ENCODE data around the gene DNASE1. TPM values are rescaled to one million over a fixed set of nuclear protein-coding genes. Genes with fewer than 3 reads are reported as not detected.
"Not testable (repeated sequence)": the region's sequence is repeated elsewhere in the genome, so short reads cannot be mapped to it uniquely, and the experiment has no call there.

DNASE1 gene
- polyA plus RNA-seq, 1 experiment, result 8.0 TPM

DNA sequence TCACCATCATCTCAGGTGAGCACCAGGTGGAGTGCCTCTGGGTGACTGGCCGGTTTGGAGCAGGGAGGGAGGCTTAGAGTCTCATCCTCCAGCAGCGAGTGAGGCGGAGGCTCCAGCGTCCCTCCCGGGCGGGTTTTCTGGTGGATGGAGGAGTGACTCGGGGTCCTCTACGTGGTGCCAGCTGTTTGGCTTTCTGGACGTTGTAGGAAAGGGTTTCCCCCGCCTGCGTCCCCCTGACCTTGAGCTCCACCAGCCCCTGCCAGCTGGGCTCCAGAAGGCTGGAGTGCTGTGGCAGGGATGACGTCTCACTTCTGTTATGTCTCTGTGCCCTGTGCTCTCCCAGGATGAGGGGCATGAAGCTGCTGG is 522 bp downstream of the DNASE1 start:
- ChIA-PET POLR2A (no interaction called here), CTCF (no interaction called here)
- Histone ChIP-seq H3K9me3 (ENCODE audit: control insufficient read depth, insufficient read depth, low read length) (no peaks in the 10 kb centered on the region), H3K27ac (ENCODE audit: low read depth, low read length) (no peak overlapping the region), H3K27me3 (ENCODE audit: control insufficient read depth, insufficient read depth, low read length) (no peaks in the 10 kb centered on the region), H3K4me3 (ENCODE audit: low read depth, low read length) (no peak overlapping the region)
- DNase-seq (ENCODE audit: low read depth, low spot score), result no peak
- TF ChIP-seq, protein P1, sequence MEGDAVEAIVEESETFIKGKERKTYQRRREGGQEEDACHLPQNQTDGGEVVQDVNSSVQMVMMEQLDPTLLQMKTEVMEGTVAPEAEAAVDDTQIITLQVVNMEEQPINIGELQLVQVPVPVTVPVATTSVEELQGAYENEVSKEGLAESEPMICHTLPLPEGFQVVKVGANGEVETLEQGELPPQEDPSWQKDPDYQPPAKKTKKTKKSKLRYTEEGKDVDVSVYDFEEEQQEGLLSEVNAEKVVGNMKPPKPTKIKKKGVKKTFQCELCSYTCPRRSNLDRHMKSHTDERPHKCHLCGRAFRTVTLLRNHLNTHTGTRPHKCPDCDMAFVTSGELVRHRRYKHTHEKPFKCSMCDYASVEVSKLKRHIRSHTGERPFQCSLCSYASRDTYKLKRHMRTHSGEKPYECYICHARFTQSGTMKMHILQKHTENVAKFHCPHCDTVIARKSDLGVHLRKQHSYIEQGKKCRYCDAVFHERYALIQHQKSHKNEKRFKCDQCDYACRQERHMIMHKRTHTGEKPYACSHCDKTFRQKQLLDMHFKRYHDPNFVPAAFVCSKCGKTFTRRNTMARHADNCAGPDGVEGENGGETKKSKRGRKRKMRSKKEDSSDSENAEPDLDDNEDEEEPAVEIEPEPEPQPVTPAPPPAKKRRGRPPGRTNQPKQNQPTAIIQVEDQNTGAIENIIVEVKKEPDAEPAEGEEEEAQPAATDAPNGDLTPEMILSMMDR (IDR thresholded peaks at IDR 0.05; ENCODE audit: low read depth, low read length), result no peak

DNA sequence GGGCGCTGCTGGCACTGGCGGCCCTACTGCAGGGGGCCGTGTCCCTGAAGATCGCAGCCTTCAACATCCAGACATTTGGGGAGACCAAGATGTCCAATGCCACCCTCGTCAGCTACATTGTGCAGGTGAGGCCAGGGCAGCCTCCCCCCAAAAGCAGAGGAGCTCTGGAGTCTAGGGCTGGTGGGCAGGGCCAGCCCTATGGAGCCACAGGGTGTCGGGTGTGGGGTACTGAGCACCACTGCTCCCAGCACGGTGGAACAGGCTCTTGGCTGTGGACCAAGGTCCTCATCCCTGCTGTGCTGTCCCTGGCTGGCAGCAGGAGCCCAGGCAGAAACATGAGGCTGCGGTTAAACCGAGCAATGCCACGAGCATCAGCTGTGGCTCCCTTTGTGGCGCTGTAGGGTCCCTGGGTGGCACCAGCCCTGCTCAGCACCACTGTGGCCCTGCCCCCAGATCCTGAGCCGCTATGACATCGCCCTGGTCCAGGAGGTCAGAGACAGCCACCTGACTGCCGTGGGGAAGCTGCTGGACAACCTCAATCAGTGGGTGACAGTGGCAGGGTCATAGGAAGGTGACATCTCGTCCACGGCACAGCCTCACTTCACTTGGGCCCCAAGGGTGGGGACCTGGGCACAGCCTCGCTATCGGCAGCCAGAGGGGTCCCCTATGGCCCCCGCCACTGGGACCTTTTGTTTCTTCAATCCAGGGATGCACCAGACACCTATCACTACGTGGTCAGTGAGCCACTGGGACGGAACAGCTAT is 1.1 kb downstream of the DNASE1 start:
- no peak overlapping the region for H3K4me3 ChIP-seq (ENCODE audit: low read depth, low read length)
- POLR2A ChIA-PET, result no interaction called here
- H3K27me3 ChIP-seq (ENCODE audit: control insufficient read depth, insufficient read depth, low read length), result no peaks in the 10 kb centered on the region
- TF ChIP-seq, protein P1 (IDR thresholded peaks at IDR 0.05; ENCODE audit: low read depth, low read length), result no peak
- no peak for DNase-seq (ENCODE audit: low read depth, low spot score)
- no peaks in the 10 kb centered on the region for H3K9me3 ChIP-seq (ENCODE audit: control insufficient read depth, insufficient read depth, low read length)
- no peak overlapping the region for H3K27ac ChIP-seq (ENCODE audit: low read depth, low read length)
- CTCF ChIA-PET, result interaction anchor here (1.3 kb wide), 1 partner anchor 25 kb away, joined by 3 read pairs; no protein-coding TSS in a partner anchor

DNA sequence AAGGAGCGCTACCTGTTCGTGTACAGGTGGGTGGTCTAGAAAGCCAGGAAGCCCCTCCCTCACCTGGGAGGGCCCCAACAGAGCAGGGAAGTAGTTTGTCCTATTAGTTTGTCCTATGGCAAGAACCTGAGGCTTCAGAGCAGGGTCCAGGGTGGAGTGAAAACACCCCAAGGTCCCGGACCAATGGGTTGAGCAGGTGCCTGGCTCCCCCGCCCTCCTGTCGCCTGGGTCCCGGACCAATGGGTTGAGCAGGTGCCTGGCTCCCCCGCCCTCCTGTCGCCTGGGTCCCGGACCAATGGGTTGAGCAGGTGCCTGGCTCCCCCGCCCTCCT is 1.6 kb downstream of the DNASE1 start:
- H3K27me3 ChIP-seq (ENCODE audit: control insufficient read depth, insufficient read depth, low read length); POLR2A ChIA-PET; DNase-seq (ENCODE audit: low read depth, low spot score); H3K9me3 ChIP-seq (ENCODE audit: control insufficient read depth, insufficient read depth, low read length); H3K4me3 ChIP-seq (ENCODE audit: low read depth, low read length); H3K27ac ChIP-seq (ENCODE audit: low read depth, low read length): not testable (repeated sequence)
- CTCF ChIA-PET, result interaction anchor here (1.3 kb wide), 1 partner anchor 25 kb away, joined by 3 read pairs; no protein-coding TSS in a partner anchor

DNA sequence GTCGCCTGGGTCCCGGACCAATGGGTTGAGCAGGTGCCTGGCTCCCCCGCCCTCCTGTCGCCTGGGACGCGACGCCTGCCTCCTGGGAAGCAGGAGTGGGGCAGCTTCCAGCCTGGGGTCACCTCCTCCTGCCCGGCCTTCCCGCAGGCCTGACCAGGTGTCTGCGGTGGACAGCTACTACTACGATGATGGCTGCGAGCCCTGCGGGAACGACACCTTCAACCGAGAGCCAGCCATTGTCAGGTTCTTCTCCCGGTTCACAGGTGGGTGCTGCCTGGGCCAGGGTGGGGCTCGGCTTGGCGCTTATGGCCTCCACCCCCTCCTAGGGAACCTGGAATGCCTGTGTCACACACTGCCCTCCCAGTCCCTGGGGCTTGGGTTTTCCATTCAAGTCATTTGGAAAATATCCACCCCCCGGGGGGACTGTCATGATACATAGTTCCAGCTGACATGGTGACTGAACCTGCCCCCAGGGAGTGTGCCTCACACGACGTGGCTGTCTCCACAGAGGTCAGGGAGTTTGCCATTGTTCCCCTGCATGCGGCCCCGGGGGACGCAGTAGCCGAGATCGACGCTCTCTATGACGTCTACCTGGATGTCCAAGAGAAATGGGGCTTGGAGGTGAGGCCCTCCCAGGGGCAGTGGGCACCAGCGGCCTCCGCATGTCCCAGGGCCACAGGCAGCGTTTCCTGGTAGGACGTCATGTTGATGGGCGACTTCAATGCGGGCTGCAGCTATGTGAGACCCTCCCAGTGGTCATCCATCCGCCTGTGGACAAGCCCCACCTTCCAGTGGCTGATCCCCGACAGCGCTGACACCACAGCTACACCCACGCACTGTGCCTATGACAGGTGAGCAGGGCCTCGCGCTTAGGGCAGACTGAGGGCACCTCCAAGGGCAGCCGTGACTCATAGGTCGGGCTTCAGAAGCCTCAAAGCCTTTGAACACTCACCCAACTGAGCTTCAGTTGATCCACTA is 2.3 kb downstream of the DNASE1 start:
- CTCF ChIA-PET, result interaction anchor here (1.3 kb wide), 1 partner anchor 24 kb away, joined by 3 read pairs; no protein-coding TSS in a partner anchor
- Histone ChIP-seq H3K27ac (ENCODE audit: low read depth, low read length) (no peak overlapping the region), H3K27me3 (ENCODE audit: control insufficient read depth, insufficient read depth, low read length) (no peaks in the 10 kb centered on the region), H3K4me3 (ENCODE audit: low read depth, low read length) (no peak overlapping the region), H3K9me3 (ENCODE audit: control insufficient read depth, insufficient read depth, low read length) (no peaks in the 10 kb centered on the region)
- TF ChIP-seq, protein P1 (IDR thresholded peaks at IDR 0.05; ENCODE audit: low read depth, low read length), result no peak
- POLR2A ChIA-PET, result no interaction called here
- no peak for DNase-seq (ENCODE audit: low read depth, low spot score)

DNA sequence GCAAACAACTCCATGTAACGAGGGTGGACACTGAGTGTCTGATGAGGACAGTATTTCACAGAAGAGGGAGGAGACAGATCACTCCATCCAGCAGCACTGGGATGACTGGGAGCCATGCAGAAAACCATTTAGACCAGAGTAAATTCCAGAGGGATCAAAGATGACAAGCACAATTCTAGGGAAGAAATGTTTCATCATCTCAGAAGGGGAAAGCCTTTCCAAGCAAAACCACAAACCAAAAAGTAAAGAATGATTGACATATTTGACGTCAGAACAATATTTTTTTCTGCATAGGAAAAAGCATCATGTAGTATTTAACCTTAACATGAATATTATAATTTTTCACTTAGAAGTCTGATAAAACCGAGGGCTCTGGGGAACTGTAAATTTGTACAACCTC is 4.8 kb downstream of the DNASE1 start:
- ChIA-PET POLR2A (no interaction called here), CTCF (no interaction called here)
- TF ChIP-seq, protein P1 (IDR thresholded peaks at IDR 0.05; ENCODE audit: low read depth, low read length), result no peak
- Histone ChIP-seq H3K27ac (ENCODE audit: low read depth, low read length) (no peak overlapping the region), H3K27me3 (ENCODE audit: control insufficient read depth, insufficient read depth, low read length) (no peaks in the 10 kb centered on the region), H3K9me3 (ENCODE audit: control insufficient read depth, insufficient read depth, low read length) (no peaks in the 10 kb centered on the region; the same call in 1 of the 2 replicates), H3K4me3 (ENCODE audit: low read depth, low read length) (no peak overlapping the region)
- no peak for DNase-seq (ENCODE audit: low read depth, low spot score)

Measured in AG04450 (cell line).